ENCODE results near the gene RBM17.

The RBM17 gene

DNA sequence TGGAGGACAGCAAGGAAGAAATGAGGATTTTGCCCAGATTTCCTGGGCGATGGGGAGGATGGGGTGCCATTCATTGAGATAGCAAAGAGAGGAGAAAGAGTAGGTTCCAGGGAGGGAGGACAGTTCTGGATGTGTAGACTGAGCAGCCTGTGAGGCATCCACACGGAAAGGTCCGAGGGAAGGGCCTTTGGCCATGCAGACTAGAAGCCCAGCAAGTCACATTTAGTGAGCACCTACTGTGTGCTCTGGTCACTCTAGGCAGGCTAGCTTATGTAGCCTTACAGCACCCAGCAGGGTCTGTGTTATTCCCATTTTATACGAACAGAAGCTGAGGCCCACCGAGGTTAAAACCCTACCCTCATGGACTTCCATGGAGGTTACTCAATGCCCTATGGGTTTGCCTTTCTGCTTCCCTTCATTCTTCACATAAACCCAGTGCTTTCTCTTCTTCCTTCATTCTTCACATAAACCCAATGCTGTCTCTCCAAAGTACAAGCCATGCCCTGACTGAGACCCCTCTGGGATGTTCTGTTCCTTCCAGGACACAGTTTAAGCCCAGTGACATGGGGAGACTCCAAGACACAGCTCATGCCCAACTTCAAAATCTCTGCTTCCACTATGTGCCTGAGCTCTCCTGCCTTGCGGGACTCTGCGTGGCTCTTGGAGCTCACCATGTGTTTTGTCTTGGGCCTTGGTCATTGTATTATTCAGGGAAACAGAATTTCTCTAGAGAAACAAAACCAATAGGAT, 40.4 kb upstream of the RBM17 start:
- Histone ChIP-seq H3K27me3 (ENCODE audit: control insufficient read depth, insufficient read depth, low read length) (no peaks in the 10 kb centered on the region), H3K4me1 (ENCODE audit: control insufficient read depth, insufficient read depth, low read length) (no peaks in the 10 kb centered on the region), H3K9me3 (ENCODE audit: control insufficient read depth, insufficient read depth, low read length) (no peaks in the 10 kb centered on the region), H3K9ac (ENCODE audit: low read depth, low read length) (no peak overlapping the region), H3K4me3 (ENCODE audit: low read depth, low read length) (no peak overlapping the region), H3K36me3 (ENCODE audit: control insufficient read depth, insufficient read depth, low read length) (no peaks in the 10 kb centered on the region), H3K27ac (ENCODE audit: low read depth, low read length) (no peak overlapping the region)

DNA sequence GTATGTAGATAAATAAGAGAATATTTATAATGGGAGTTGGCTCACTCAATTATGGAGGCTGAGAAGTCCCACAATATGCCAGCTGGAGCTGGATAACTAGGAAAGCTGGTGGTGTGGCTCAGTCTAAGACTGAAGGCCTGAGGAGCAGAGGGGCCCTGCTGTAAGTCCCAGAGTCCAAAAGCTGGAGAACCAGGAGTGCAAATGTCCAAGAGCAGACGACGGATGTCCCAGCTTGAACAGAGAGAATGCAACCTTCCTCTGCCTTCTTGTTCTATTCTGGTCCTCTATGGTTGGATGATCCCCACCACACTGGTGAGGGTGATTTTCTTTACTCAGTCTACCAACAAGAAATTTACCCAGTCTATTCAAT, 39.8 kb upstream of the RBM17 start:
- no peak overlapping the region for H3K27ac ChIP-seq (ENCODE audit: low read depth, low read length)
- no peaks in the 10 kb centered on the region for H3K36me3 ChIP-seq (ENCODE audit: control insufficient read depth, insufficient read depth, low read length)
- no peaks in the 10 kb centered on the region for H3K4me1 ChIP-seq (ENCODE audit: control insufficient read depth, insufficient read depth, low read length)
- no peak overlapping the region for H3K4me3 ChIP-seq (ENCODE audit: low read depth, low read length)
- H3K9me3 ChIP-seq (ENCODE audit: control insufficient read depth, insufficient read depth, low read length): no peaks in the 10 kb centered on the region
- H3K9ac ChIP-seq (ENCODE audit: low read depth, low read length): no peak overlapping the region
- H3K27me3 ChIP-seq (ENCODE audit: control insufficient read depth, insufficient read depth, low read length): no peaks in the 10 kb centered on the region

DNA sequence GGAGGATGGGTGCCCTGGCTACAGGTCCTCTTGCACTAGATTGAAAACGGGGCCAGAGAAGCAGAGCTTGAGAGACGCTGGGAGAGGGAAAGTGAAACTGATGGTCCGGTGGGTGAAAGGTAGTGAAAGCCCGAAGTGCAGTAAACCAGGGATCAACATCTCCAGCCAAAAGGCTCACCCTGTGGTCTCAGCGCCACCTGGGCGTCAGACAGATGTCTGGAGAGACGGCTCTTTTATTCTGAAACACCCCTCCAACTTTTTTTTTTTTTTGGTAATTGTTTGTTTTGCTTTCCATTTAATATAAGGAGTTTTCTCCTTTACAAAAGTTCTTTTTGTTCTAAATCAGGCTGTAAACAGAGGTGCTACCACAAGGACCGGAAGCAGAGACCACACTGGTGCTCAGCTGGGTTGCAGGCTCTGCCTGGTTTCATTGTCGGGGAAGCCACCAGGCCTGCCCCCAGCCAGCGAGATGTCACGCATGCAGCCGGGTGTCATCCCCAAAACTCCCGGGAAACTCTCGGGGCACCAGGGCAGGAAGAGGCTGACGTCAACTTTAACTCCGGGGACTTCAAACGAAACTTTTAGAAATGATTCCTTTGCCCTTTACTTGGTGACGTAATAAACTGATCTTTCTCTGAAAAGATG, 37.9 kb upstream of the RBM17 start:
- H3K27ac ChIP-seq (ENCODE audit: low read depth, low read length): no peak overlapping the region
- no peak overlapping the region for H3K4me3 ChIP-seq (ENCODE audit: low read depth, low read length)
- no peaks in the 10 kb centered on the region for H3K9me3 ChIP-seq (ENCODE audit: control insufficient read depth, insufficient read depth, low read length)
- no peaks in the 10 kb centered on the region for H3K36me3 ChIP-seq (ENCODE audit: control insufficient read depth, insufficient read depth, low read length)
- no peaks in the 10 kb centered on the region for H3K4me1 ChIP-seq (ENCODE audit: control insufficient read depth, insufficient read depth, low read length)
- no peak overlapping the region for H3K9ac ChIP-seq (ENCODE audit: low read depth, low read length)
- no peaks in the 10 kb centered on the region for H3K27me3 ChIP-seq (ENCODE audit: control insufficient read depth, insufficient read depth, low read length)

DNA sequence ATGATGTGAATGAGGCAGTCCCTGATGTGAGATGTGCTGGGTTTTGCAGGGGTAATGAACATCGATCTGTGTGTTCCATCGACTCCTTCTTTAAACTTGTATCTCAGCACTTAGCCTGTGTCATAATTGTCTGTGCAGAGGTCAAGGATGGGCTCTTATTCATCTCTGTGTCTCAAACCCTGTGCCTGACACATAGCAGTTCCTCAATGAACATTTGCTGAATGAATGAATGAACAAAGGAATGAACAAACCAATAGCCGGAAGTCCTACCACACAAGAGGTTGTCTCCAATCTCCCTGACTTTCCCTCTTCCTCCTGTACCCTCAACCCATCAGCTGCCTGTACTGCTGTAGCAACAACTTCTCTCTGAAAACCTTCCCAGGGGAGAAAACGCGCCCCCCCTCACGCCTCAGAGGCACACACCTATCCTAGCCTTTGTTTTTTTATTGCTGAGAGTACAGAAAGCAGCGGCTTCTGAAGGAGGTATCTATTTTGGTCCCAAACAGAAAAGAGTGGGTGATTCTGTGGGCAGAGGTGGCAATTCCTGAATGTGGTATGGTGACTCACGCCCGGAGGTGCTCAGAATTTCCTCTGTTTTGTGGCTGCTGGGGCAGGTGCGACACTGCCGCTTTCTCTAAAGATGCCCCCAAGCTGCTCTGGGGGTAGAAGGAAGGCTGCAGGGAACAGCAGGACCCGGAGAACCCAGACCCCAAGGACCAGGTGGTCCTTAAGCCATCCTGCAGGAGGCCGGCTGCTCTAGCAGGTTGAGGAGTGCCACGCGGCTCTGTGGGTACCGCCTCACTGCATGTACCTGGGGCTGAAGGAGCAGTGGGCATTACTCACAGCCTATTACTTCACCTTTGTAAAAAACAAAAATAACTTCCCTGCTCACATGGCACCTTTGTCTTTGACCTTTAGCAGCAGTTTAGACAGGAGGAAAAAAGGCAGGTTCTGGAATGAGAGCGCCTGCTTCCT, 36.3 kb upstream of the RBM17 start:
- H3K27ac ChIP-seq (ENCODE audit: low read depth, low read length): no peak overlapping the region
- H3K36me3 ChIP-seq (ENCODE audit: control insufficient read depth, insufficient read depth, low read length): no peaks in the 10 kb centered on the region
- no peaks in the 10 kb centered on the region for H3K9me3 ChIP-seq (ENCODE audit: control insufficient read depth, insufficient read depth, low read length)
- H3K27me3 ChIP-seq (ENCODE audit: control insufficient read depth, insufficient read depth, low read length): no peaks in the 10 kb centered on the region
- H3K4me3 ChIP-seq (ENCODE audit: low read depth, low read length): no peak overlapping the region
- no peaks in the 10 kb centered on the region for H3K4me1 ChIP-seq (ENCODE audit: control insufficient read depth, insufficient read depth, low read length)
- no peak overlapping the region for H3K9ac ChIP-seq (ENCODE audit: low read depth, low read length)

DNA sequence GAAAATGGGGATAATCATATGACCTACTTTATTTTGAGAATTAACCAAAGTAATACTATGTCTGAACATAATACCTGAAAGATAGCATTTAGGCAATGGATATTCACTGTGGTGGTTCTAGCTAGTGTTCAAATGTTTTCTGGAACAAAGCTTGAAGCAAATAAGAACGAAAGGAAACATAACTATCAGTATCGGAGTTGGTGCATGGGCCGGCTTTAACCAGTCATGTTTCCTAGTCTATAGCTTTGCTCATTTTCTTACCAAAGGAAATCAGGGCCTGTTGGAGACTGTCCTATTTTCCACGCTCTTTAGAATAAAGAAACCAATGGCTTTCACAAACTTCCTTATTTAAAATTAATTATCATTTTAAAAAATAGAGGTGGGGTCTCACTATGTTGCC, 35.5 kb upstream of the RBM17 start:
- no peaks in the 10 kb centered on the region for H3K9me3 ChIP-seq (ENCODE audit: control insufficient read depth, insufficient read depth, low read length)
- no peak overlapping the region for H3K9ac ChIP-seq (ENCODE audit: low read depth, low read length)
- no peaks in the 10 kb centered on the region for H3K27me3 ChIP-seq (ENCODE audit: control insufficient read depth, insufficient read depth, low read length)
- H3K27ac ChIP-seq (ENCODE audit: low read depth, low read length): no peak overlapping the region
- H3K4me3 ChIP-seq (ENCODE audit: low read depth, low read length): no peak overlapping the region
- no peaks in the 10 kb centered on the region for H3K4me1 ChIP-seq (ENCODE audit: control insufficient read depth, insufficient read depth, low read length)
- H3K36me3 ChIP-seq (ENCODE audit: control insufficient read depth, insufficient read depth, low read length): no peaks in the 10 kb centered on the region

DNA sequence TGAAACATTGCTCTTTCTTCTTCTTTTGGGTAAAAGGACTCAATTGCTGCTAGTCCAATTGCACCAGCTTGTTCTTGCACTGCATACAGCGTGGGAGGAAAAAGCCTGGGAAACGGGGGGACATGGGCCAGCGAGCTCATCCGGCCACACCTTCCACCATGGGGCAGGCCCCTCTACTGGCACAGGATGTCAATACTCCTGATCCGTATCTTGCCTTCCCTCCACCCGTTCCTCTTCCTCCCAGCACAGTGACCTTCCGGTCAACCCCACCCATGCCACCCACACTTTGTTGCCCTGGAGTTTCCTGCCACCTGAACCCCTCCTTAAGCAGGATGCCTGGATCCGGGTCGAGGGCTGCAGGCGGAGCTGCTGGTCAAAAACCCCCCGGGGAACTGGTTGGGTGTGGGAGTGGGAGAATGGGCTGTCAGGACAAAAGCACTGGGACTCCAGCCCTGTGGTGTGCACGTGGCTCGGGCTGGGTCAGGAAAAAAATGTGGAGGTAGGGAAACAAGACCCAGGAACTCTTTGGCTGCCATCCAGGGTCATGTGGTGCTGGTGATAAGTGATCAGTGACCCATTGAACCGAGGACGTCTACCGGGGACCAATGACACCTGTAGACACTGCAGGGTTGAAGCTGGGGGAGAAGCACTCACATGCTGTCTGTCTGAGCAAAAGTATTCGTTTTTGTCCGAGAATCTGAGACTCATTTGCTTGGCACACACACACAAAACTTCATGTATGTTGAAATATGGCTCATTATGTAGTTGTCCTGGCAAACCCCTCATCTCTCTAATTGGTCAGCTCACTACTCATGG, 34.8 kb upstream of the RBM17 start:
- no peaks in the 10 kb centered on the region for H3K4me1 ChIP-seq (ENCODE audit: control insufficient read depth, insufficient read depth, low read length)
- no peak overlapping the region for H3K27ac ChIP-seq (ENCODE audit: low read depth, low read length)

DNA sequence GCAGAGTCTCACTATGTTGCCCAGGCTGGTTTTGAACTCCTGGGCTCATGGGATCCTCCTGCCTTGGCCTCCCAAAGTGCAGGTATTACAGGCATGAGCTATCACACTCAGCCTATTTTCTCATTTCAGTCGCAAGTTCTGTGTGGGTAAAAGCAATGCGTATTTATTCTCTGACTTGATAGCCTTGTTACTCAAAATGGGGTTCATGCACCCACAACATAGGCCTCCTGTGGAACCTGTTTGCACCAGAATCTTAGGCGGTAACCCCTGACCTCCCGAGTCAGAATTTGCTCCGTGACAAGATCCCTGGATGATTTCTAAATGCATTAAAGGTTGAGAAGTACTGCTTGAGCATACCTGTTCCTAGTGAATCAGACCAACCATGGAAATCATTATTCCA, 34.0 kb upstream of the RBM17 start:
- Histone ChIP-seq H3K27ac (ENCODE audit: low read depth, low read length) (no peak overlapping the region), H3K9ac (ENCODE audit: low read depth, low read length) (no peak overlapping the region), H3K36me3 (ENCODE audit: control insufficient read depth, insufficient read depth, low read length) (no peaks in the 10 kb centered on the region), H3K4me1 (ENCODE audit: control insufficient read depth, insufficient read depth, low read length) (no peaks in the 10 kb centered on the region), H3K27me3 (ENCODE audit: control insufficient read depth, insufficient read depth, low read length) (no peaks in the 10 kb centered on the region), H3K9me3 (ENCODE audit: control insufficient read depth, insufficient read depth, low read length) (no peaks in the 10 kb centered on the region), H3K4me3 (ENCODE audit: low read depth, low read length) (no peak overlapping the region)

More for the DNA sequence above, 34.8 kb upstream of the RBM17 start:
- Histone ChIP-seq H3K4me3 (ENCODE audit: low read depth, low read length) (no peak overlapping the region), H3K36me3 (ENCODE audit: control insufficient read depth, insufficient read depth, low read length) (no peaks in the 10 kb centered on the region), H3K9ac (ENCODE audit: low read depth, low read length) (no peak overlapping the region), H3K9me3 (ENCODE audit: control insufficient read depth, insufficient read depth, low read length) (no peaks in the 10 kb centered on the region), H3K27me3 (ENCODE audit: control insufficient read depth, insufficient read depth, low read length) (no peaks in the 10 kb centered on the region)

DNA sequence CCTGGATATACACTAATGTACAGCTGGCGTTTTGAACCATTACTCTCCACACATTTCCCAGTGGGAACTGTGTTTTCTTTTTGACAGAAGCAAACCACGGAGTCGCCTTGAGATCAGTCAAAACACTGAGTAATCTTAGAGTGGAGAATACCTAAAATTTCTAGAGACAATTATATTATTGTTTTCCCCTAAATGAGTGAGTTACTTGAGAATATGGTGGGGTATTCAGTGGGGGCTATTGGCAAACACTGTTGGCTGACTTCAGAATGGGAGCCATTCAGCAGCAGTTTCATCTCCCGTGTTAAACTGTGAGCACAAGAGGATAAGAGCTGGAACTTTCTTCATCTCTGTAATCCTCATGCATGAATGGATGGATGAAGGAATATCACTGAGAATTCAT, 32.9 kb upstream of the RBM17 start:
- no peaks in the 10 kb centered on the region for H3K4me1 ChIP-seq (ENCODE audit: control insufficient read depth, insufficient read depth, low read length)
- no peak overlapping the region for H3K9ac ChIP-seq (ENCODE audit: low read depth, low read length)
- no peak overlapping the region for H3K27ac ChIP-seq (ENCODE audit: low read depth, low read length)
- H3K27me3 ChIP-seq (ENCODE audit: control insufficient read depth, insufficient read depth, low read length): no peaks in the 10 kb centered on the region
- H3K9me3 ChIP-seq (ENCODE audit: control insufficient read depth, insufficient read depth, low read length): no peaks in the 10 kb centered on the region
- H3K36me3 ChIP-seq (ENCODE audit: control insufficient read depth, insufficient read depth, low read length): no peaks in the 10 kb centered on the region
- H3K4me3 ChIP-seq (ENCODE audit: low read depth, low read length): no peak overlapping the region

DNA sequence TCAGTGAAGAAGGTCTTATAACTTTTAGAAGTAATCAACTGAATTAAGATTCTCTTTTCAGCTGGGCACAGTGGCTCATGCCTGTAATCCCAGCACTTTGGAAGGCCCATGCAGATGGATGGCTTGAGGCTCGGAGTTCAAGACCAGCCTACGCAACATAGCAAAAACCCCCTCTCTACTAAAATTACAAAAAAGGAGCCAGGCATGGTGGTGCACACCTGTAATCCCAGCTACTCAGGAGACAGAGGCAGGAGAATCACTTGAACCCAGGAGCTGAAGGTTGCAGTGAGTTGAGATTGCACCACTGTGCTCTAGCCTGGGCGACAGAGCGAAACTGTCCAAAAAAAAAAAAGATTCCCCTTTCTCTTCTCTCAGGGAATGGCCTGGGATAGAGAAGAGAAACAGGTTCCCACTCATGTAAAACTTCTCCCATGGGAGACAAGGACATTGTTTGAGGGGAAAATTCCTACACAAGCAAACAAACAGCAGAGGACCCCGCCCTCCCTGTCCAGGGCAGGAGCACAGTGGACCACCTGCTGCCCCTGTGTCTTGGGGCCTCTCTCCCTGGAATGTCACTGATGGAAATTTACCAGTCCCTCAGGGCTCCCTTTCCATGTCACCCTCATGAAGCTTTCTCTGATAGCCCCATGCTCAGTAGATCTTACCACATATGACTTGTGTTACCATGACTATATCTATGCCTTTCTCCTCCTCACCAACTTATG, 32.3 kb upstream of the RBM17 start:
- Histone ChIP-seq H3K4me1 (ENCODE audit: control insufficient read depth, insufficient read depth, low read length) (no peaks in the 10 kb centered on the region), H3K27me3 (ENCODE audit: control insufficient read depth, insufficient read depth, low read length) (no peaks in the 10 kb centered on the region), H3K27ac (ENCODE audit: low read depth, low read length) (no peak overlapping the region), H3K4me3 (ENCODE audit: low read depth, low read length) (no peak overlapping the region), H3K36me3 (ENCODE audit: control insufficient read depth, insufficient read depth, low read length) (no peaks in the 10 kb centered on the region), H3K9ac (ENCODE audit: low read depth, low read length) (no peak overlapping the region), H3K9me3 (ENCODE audit: control insufficient read depth, insufficient read depth, low read length) (no peaks in the 10 kb centered on the region)

Data from HUES48 (cell line).